ENCODE measurements around the gene SYNE1.

DNA sequence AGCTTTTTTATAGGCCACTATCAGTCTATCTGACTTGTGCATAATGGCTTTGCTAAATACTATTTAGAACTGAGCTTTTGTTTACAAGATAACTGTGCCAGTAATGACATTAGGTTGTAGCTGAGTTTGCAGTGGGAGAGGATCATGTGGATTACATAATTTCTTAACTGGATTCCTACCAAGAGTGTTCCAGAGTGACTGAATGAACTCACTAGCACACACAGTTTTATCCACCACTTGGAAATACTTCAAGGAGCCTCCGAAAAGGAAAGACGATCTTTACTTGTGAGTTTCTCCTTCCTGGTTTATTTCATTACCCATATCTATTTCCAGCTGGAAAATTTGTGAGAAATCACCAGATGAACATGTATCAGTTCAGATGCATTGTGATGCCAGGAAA lies 10.9 kb upstream of the SYNE1 start:
- TF ChIP-seq, protein P1, sequence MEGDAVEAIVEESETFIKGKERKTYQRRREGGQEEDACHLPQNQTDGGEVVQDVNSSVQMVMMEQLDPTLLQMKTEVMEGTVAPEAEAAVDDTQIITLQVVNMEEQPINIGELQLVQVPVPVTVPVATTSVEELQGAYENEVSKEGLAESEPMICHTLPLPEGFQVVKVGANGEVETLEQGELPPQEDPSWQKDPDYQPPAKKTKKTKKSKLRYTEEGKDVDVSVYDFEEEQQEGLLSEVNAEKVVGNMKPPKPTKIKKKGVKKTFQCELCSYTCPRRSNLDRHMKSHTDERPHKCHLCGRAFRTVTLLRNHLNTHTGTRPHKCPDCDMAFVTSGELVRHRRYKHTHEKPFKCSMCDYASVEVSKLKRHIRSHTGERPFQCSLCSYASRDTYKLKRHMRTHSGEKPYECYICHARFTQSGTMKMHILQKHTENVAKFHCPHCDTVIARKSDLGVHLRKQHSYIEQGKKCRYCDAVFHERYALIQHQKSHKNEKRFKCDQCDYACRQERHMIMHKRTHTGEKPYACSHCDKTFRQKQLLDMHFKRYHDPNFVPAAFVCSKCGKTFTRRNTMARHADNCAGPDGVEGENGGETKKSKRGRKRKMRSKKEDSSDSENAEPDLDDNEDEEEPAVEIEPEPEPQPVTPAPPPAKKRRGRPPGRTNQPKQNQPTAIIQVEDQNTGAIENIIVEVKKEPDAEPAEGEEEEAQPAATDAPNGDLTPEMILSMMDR (conservative IDR thresholded peaks at IDR 0.05): no peak
- no peak for TF ChIP-seq ZFX (IDR thresholded peaks at IDR 0.05)

Measured in C4-2B (cell line).